ENCODE results near the gene NKX2-1.

GRCh38 chr14:36512585-36513003 is 7.4 kb downstream of the NKX2-1 start:
- TF ChIP-seq CTCF (conservative IDR thresholded peaks at IDR 0.05; ENCODE audit: low read depth, low read length) (no peak), EZH2 (IDR thresholded peaks at IDR 0.05; ENCODE audit: low read length, unreplicated experiment) (no peak), EZH2phosphoT487 (IDR thresholded peaks at IDR 0.05; ENCODE audit: borderline replicate concordance, low read length) (no peak)

All from PC-3 (cell line).